DMS153 (cell line): Measurements from ENCODE around the gene YBX3.

ENCODE experiments used
- DNase-seq: peaks from one replicate; lab custom pipeline; 2025; lab: John Stamatoyannopoulos, UW

The YBX3 gene

DNA sequence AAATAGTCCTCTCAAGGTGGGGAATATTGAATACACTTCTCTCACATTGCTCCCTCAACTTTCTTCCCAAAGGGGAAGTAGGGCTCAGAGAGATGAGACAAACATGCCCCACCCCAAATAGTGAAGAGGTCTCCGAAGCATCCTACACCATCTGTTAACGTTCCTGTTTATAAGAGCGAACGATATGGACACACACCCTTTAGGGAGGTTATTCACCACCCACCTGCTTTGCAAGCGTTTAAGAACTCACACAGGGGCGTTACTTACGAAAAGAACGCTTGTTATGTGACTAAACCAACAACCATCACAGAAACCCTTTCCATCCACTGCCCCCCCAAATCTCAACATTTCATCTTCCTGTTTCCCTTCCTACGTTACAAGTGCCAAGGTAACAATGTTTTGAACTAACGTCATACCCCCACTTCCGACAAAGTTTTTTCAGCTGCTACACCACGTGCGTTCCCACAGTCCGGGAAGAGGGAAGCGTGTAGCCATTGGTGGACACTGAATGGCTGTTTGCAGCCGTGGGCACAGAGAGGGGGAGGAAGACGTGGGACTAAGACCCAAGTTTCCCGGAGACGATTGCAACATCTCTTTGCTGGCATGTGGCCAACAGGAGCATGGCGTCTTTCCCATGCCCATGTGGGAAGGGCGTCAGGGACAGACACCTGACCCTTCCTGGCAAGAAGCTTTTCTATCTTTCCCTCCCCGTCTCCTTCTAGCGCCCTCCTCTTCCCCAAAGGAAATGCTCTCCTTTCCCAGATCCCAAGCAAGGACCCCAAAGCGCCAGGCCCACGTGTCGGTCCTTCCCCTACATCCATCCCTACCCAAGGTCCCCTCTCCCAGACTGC, 1.2 kb downstream of the YBX3 start:
- peak; percentile 80 for DNase-seq

DNA sequence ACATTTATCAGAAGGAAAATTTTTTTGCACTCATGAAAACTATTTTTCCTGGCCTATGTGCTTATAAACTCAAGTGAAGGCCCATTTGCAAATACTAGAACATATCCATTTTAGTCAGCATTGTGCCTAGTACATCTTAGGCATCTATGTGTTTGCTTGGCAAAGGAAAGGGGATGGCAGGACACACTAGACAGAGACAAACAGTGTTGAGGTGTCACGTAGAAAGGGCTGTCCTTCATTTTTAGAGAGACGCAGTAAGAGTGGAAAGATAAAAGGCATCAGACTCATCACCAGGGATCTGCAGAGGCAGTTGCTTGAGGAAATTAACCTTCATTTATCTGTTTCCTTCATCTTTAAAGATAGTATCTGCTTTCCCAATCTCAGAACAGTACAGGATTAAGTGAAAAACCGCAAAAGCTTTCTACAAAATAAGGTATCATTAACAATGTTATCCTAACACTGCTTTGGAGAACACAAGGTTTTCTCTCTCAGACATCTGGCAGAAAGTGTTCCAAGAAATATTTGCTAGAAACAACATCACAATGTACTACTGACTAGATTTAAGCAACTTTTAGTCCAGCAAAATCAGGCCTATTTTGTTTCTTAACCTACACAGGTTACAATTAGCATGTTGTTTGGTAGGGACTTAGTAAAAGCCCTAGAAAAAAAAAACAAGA, 2.0 kb downstream of the YBX3 start:
- no peak for DNase-seq

DNA sequence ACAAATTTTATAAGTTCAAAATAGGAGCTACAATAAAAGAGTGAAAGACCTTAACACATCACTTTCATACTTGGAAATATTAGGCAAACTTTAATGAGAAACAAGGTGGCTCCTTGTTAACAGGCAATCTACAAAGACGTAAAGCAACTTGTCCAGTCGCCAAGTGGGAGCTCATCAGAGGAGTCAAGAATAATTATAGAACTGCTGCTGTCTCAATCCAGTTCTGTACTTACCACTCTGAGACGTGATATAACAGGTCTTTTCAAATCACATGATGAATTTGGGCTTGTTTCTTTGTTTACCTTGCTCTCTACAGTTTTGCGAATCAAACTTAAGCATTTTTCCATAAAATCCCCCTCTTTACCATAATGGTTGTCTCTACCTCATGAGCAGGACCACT, 3.6 kb downstream of the YBX3 start:
- DNase-seq, result no peak

DNA sequence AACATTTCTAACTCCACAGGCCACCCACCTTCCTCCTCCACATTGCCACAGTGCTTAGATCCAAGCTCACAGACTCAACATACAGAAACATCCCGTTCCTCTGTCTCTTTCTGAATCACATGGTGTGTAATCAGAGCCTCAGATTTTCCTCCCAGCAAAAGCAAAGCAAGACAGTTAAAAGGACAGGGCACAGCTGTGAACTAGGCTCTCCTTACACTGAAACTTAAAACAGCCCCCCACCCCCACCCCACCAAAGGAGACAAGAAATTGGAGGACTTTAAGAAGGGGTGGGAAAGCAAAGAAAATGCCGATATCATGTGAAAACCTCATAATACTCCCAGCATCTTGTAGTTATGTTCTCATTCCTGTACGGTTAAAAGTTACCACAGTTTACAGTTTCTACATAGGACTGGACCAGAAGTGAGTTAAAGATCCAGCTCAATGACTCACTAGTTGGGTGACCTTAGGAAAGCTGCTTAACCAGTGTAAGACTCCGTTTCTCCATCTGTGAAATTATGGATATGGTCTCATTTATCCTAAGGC, 4.8 kb downstream of the YBX3 start:
- no peak for DNase-seq

DNA sequence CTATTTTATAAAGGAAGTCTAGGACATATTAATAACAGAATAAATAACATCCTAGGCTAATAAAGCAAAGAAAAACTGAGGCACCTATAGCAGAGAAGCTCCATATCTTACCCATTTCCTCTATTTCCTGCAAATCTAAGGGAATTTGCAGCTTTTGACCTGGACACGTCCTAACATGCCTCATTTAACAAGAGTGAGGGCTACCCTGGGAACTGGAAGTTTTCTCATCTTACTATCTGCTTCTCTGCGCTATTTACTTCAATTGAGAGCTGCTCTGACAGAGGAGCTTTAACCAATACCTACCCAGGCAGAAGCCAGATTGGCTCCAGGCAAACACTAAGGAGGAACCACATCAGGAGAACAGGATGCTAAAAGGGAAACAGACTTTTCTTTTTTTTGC, 5.7 kb downstream of the YBX3 start:
- peak; percentile 30 for DNase-seq

DNA sequence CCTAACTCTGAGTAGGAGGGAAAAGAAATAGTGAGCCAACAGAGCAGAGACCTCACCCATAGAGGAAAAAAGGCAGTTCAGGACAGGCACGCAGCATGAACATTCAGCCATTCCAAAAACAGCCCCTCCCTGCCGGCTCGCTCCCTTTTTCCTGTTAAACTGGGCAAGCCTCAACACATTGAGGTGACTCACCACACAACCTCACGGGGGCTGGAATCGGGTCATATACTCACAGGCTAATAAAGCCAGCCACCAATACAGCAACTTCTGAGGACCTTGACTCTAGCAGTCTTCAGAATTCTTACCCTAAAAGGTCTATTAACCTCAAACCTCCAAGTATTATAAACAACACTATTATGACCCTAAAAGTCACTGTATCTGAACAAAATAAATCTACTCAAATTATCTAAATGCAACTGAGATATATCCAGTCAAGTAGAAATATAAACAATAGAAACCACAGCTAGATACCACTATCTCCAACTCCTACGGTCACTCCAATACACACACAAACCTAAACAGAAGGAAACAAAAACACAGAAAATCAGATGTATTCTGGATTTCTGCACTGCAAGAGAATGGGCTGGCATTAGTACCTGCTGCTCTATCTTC, 6.3 kb downstream of the YBX3 start:
- peak; percentile 81 for DNase-seq

DNA sequence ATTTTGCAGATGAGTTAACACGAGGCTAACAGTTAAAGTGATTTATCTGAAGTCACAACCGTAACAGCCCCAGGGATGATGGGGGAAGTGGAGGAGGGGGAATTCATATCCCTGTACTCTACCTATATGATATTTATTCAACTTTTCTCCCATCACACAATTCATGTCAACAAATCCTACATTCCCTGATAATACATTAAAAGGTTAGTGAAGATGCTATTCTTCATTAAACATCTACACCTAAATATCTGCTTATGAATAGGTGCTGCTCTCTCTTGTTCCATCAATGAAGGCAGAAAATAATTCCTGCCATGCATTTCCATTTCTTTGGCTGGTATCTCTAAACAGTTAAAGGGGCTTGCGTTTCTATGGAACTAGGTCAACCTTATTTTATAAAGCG, 6.8 kb downstream of the YBX3 start:
- DNase-seq, result no peak

DNA sequence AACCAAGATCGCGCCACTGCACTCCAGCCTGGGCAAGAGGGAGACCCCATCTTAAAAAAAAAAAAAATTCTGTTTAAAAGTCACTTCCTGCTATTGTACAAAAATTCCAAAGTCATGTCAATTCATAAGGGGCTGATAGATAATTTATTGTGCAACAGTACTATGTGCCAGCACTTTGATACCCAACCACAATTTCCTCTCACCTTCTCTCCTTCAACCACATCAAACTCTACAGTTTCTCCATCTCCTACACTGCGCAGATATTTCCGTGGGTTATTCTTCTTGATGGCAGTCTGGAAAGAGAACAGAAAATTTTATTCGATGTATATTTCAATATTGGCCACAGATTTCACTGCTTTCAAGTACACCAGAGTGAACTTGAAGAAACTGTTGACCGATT, 7.6 kb downstream of the YBX3 start:
- no peak for DNase-seq

DNA sequence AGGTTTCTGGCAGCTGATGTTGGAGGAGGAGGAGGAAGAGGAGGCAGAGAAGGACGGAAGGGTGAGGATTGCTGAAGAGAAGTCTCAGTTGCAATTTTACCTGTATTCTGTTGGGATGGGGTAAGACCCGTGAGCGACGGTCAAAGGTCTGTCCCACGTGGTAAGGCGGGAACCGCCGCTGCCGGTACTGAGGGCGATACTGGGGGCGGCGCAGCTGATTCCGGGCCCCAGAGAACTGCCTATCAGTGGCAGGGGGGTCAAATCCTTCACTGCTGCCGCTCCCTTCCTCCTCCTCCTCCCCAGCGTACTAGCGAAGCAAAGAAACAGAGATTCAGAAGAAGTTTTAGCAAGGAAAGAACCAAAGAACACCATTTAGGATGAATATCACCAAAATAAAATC, 13.3 kb downstream of the YBX3 start:
- no peak for DNase-seq

DNA sequence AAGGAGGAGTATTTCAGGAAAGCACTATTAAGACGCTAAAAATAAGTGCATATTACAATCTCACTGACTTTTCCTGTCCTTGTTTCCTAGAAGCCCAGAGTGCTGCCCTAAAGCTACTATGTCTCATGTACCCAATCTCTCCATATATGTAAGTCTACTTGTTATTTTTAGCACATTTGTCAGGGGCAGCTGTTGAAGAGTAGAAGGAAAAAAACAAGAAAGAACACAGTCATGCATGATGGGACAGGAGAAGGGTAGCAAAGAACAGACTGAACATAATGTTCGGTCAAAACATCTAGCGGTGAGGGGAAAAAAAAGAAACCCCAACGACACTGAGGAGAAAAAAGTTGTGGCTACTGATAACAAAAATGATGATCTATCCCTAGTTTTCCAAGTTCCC, 14.3 kb downstream of the YBX3 start:
- DNase-seq, result no peak

DNA sequence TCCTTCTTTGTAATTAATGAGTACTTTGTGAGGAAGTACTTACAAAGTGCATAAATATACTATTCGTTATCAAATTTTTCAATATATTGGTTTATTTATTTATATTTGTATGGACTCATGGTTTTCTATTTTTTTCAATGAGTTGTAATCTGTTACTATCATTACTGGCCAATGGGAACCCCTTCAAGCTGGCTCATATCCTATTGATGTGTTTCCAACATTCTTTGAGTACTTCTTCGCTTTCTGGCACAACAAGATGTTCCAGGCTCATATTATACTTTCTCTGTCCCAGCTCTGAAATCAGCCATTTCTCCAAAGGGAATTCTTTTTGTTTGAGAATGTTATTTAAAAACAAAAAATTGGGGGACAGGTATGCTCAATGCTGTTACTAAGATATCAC, 17.5 kb downstream of the YBX3 start:
- no peak for DNase-seq

DNA sequence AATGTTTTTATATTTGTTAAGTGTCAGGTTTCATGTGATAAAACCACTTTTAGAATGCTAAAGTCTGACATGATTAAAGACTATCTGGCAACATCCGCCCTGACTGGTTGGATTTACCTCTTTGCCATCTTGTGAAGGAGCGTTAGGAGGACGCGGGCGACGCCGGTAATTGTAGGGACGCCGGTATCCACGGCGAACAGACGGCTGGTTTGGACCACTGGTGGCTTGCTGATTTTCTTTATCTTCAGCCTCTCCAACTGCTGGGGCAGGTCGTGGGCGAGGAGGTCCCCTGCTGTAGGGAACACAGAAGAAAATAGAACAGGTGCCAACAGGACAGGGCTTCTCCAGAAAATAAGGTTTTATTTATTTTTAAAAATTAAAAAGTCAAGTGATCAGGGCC, 21.3 kb downstream of the YBX3 start:
- DNase-seq, result no peak

DNA sequence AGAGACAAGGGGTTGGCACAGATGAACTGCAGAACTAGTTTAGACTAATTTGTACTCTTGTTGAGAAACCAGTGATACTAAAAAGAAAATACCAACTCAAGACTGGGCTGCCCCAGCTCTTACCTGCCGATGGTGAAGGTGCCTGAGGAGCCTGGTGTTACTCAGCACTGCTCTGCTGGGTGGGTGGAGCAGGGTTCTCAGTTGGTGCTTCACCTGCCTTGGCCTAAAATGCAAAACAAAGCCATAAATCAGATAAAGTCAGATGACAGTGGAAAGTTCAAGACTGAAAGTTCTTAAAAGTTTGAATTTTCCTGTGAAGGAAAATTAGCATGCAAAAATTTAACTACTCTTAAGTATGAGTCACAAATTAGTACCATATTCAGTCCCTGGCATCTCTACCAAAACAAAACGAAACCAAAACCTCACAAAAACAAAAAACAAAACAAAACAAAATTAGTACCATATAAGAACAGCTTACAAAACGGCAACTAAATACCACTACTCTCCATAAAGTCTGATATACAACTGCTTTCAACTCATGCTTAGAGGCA, 21.9 kb downstream of the YBX3 start:
- no peak for DNase-seq

DNA sequence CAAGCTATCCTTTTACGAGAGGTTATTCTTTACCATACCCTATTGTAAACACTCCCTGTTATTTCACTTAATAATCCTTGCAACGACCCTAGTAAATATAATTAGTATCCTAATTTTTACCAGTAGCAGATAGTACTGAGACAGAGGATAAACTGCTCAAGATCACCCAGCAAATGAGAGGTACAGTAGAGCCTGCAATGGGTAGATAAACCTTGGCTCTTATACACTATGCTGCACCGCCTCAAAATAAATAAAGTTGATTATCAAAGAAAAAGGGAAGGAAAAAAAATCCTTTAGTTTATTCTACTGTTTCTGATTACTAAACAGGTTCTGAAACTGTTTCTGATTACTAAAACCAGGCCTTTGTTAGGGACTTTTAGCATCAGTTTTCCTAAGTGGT, 22.5 kb downstream of the YBX3 start:
- no peak for DNase-seq

DNA sequence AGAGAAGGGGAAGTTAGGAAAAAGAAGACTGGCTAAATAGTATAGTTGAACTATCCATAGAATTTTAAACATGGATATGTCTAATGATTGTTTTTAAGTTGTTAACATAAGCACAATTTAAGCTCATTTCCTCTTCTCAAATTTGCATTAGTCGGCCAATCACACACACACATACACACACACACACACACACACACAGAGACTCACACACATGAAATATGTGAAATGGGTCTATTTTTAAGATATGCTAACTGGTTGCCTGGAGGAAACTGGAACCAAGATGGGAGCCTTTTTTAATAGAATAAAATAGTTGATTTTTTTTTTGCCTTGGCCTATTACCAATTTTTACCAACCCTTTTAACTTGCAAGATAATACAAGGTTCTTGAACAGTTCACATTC, 25.3 kb downstream of the YBX3 start:
- DNase-seq, result no peak

DNA sequence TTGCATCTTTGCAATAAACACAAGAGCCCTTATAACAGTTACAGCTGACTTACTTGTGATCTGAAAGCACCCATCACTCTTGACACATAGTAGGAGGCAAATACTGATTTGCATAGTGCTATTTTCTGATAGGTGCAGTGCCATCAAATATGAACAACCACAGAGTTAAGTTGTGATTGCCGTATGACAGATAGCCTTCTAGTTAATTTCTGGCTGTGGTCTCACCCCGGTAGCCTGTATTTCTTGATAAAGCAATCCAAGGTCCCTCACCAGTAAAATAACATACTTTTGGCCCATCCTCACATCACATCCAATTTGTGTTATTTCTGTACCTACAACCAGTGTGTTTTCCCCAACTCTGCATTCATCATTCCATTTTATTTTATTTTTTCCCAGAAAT, 26.0 kb downstream of the YBX3 start:
- no peak for DNase-seq

DNA sequence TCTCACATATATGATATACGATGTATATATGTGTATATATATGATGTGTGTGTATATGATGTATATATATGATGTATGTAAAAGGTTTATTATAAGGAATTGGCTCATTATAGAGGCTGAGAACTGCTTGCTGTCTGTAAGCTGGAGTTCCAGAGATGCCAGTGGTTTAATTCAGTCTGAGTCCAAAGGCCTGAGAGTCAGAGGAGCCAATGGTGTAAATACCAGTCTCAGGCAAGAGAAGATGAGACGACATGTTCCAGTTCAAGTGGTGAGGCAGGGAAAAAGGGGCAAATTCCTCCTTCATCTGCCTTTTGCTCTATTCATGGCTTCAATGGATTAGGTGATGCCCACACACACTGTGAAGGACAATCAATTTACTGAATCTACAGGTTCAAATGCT, 32.2 kb downstream of the YBX3 start:
- no peak for DNase-seq

DNA sequence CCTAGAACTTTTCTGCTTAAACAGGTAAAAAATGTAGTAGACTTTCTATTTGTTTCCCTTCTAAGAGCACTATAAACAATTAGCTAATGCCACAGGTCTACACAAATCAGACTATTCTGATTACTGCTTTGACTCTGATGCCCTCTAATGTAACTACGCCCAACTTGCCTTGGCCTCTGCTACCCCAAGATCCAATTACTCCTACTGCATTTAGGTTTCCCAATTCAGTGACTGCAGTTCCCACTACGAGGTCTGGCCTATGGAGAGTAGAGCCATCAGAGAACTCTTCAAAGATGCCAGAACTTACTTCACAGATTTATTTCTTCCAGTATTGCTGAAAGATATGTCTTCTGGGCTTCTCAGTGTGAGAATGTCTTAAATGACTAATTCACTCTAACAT, 34.0 kb downstream of the YBX3 start:
- DNase-seq, result no peak

DNA sequence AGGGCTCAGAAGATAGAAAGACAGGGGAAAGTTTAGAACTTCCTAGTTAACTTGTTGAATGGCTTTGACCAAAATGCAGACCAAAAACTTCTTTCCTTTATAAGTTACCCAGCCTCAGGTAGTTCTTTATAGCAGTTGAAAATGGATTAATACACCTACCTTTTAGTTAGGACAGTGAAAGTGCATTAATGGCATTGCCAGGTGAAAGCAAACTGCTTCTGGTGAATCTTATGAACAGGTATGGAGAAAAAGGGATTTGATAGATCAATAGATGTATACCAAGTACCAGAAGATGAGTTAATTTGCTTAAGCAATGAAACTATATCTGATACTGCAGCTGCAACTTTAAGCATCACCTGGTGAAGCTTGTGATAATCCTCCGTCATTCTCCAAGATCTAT, 35.1 kb downstream of the YBX3 start:
- DNase-seq, result no peak

DNA sequence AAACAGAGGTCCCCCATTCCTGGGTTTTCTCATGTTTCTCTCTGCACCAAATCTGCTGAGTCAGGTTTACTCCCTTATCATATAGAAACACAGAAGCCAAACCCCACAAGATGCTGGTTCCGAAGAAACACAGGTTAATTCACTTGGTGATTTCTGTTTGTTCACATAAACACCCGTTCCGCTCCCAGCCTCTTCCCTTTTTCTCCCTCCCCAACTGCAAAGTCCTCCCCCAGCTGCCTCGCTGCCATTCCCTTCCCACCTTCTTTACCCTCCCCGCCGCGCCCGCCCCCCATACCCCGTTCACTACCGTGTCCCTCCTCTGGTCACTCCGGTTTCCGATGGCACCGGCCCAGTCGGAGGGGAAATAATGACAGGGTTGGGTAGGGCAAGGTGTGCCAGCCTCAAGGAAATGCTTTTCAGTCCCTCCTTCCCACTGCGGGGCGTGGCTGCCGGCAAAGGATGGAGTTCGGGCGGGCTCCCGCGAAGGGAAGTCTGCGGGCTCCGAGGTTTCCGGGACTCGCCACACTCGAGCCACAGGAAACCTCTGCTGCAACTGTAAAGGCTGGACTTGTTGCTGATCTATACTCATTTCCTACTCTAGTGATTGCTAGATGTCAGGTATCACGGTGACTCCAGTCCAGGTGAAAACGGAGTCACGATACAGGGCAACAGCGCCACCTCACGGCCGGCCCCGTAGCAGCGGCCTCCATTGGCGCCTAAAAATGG, 49.3 kb downstream of the YBX3 start, which contains the start of gene STYK1:
TSS of gene STYK1 (minus strand) at position 394 of the 726 bp plus-strand sequence. CDS start 39,434 bp downstream, outside the sequence.
- peak; percentile 88 for DNase-seq

DNA sequence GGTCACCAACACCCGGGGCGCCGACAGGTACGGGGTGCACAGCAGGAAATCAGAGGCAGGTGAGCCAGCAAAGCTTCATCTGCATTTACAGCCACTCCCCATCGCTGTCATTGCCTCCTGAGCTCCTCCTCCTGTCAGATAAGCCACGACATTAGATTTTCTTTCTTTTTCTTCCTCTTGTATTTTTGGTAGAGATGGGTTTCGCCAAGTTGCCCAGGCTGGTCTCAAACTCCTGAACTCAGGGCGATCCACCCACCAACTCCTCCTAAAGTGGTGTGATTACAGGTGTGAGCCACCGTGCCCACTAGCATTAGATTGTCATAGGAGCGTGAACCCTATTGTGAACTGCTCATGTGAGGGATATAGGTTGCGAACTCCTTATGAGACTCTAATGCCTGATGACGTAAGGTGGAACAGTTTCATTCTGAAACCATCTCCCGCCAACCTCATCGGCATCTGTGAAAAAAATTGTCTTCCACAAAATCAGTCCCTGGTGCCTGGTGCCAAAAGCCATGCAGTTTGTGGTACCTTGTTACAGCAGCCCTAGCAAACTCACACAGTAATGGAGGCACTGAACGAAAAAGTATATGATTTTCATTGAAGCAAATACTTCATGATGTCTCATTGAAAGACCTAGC, 50.8 kb downstream of the YBX3 start:
- DNase-seq, result no peak
